GM21390 (cell line): ENCODE measurements around the gene CATSPER3.

Source experiments
- ATAC-seq: cut with Tn5 transposase; IDR thresholded peaks from one replicate; pipeline ENCODE4 v1.9.1; 2021; ENCODE audit not compliant: unreplicated experiment

CATSPER3 gene

DNA sequence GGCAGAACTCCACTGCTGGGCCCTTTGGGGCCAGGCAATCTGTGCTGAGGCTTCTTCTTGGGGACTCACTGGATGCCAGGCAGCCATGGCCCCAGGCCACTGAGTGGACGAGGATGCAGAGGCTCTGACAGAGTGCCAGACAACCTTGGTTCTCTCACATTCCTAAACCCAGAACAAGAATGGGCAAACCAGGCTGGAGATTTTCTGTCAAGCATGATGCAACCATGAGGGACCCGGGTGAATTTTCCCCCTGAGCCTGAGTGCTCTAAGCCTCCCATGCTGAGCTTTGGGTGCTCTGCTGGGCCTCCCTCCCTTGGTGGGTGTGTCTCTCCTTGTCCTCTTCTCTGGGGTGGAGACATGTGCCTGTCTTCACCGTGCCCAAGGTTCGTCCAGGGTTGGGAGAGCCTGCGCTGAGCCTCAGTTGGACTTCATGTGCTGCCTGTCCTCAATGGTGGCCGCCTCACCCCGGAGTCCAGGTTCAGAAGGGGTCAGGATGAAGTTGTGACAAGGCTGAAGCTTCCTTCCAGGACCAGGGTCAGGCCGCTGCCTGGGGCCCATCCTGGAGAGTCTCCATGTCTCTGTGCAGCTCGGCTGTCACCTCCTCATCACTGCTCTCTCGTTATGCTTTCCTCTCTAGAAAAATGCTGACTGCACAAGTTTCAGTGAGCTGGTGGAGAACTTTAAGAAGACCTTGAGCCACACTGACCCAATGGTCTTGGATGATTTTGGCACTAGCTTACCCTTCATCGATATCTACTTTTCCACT, 42.2 kb downstream of the CATSPER3 start:
- no peak for ATAC-seq

- ATAC-seq = no peak
These were observed 43.0 kb downstream of the CATSPER3 start for GRCh38 chr5:135010502-135011354.

GRCh38 chr5:135011355-135012032, 43.8 kb downstream of the CATSPER3 start:
- ATAC-seq = no peak

GRCh38 chr5:135012033-135012588, 44.4 kb downstream of the CATSPER3 start:
- no peak for ATAC-seq

GRCh38 chr5:135012951-135013391, 45.3 kb downstream of the CATSPER3 start:
- no peak for ATAC-seq

GRCh38 chr5:135013445-135013844, 45.7 kb downstream of the CATSPER3 start:
- ATAC-seq = no peak

- ATAC-seq = no peak
These were observed 46.4 kb downstream of the CATSPER3 start for GRCh38 chr5:135013947-135014570.

- no peak for ATAC-seq
These were observed 48.2 kb downstream of the CATSPER3 start for GRCh38 chr5:135015942-135016341.

DNA sequence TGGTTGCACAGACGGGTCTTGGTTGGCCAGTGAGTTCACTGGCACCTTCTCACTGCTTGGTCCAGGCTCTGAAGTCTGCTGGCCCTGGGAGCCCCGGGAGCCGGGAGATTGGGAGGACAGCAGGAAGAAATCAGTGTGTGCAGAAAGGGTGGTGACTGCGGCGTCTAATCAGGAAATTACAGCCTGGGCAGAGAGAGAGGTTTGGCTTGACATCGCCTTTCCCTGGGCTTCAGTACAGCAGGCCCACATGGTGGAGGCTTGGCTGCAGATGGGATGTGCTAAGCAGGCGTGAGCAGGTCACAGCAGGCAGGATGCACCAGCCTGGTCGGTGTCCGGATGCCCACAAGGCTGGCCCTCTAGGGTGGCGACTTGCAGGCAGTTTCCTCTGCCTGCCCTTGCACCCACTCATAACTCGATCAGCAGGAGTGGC, 49.2 kb downstream of the CATSPER3 start:
- ATAC-seq = no peak

DNA sequence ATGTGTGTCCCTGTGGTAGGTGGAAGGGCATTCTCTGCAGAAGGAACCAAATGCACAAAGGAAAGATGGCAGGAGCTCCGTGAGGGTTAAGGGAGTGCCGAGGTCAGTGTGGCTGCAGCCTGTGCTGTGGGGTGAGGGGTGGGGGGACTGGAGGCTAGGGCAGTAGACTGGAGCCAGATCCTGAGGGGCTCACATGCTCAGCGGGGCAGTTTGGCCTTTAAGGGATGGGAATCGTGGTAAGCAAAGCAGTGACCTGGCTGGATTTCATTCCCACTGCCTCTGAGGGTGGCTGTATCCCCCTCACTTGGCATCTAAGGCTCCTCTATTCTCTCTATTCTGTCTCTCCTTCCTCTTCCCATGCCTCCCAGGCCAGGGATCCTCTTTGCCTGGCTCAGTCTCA, 50.8 kb downstream of the CATSPER3 start:
- ATAC-seq = no peak

GRCh38 chr5:135019314-135019713, 51.6 kb downstream of the CATSPER3 start:
- no peak for ATAC-seq

- ATAC-seq = no peak
These were observed 52.6 kb downstream of the CATSPER3 start for GRCh38 chr5:135020111-135020895.

DNA sequence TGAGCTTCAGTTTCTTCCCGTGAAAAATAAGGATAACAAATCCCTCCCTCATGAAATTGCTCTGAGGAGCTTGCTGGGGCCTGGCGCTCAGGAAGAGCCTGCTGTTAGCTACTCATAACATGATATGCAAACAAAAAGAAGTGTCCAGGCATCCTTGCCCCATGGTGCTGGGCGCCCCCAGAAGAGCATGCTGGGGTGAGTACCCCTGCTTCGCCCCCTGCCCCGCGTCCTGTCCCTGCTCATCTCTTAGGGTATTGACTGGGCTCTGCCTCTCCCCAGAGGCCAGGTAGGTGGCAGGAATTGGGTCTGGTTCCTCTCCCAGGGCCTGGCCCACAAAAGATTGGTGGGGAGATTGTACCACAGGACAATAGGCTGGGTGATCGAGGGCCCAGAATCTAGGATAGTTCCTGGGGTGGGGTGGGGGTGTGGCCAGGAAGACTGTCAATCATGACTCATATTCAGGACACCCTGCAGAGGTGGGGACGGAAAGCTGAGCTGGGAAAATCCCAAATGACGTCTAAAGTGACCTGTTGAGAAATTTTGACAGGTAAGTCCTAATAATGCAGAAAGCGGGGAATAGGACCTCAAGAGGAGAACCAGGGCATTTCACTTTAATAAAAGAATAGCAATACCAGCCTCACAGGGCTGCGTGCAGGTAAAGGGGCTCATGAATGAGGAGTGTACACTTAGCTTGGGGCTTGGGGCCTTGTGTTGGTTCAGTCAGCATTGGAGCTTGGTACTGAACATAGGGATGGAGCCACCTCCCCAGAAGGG, 57.4 kb downstream of the CATSPER3 start:
- no peak for ATAC-seq

DNA sequence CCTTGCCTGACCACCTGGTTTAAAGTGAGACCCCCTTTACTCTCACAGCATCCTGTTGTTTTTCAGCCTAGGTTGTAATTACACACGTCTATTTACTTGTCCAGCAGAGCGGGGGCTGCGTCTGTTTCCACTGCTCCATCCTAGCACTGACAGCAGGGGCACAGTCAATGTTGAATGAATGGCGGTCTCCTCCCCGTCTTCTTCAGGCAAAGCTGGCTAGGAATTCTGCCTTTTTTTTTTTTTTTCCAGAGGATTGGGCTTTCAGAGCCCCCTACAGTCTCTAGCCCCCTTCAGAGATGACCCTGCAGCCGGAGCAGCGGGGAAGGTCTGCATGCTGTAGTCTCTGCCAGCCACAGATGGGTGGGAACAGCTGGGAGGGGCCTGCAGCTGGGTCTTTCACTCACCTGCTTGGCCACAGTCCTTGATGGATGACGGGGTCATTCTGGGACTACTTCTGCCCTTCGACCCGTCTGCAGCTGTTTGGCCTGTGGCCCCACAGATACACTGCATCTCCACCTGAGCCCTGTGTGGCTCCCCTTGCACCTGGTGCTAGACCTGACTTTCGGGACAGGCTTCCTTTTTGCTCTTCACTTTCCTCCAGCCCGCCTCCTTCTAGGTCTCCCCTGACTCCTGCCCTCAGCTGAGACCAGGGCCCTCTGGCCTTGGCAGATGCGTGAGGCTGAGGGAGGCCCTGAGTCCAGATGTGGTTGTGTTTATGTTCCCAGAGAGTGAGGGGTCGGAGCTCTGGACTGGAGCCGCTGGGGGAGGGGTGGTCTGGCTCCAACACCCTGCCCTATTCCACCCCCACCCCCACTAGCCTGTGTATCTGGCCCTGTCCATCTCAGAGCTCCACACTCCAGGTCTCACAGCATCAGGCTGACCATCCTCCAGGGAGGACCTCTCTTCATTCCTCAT, 58.3 kb downstream of the CATSPER3 start:
- ATAC-seq = no peak

DNA sequence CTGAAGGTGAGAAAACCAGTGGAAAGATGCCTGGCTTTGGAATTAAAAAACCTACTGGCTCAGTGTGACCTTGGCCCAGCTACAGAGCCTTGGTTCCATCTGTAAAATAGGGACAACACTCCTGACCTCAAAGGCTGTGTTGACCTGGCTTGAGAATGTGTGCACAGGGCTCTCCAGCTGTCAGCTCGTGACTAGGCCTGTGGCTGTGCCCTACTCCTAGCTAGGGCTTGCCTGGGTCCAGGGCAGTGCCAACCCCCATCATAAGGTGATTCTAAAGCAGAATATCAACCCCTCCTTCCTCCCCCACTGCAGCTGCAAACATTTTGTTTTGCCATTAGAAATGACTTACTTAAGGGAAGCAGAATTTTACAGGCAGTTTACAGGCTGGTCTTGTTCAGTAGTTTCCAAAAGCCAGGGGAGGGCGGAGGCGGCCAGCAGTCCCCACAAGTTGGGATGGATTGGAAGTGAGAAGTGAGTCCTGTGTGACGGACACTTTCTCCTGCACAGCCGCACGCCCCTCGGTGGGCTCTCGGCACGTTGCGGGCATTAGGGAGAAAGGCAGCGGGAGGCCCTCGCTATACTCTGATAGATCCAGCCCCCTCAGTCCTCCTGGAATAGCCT, 59.0 kb downstream of the CATSPER3 start:
- no peak for ATAC-seq

- no peak for ATAC-seq
These were observed 59.6 kb downstream of the CATSPER3 start for GRCh38 chr5:135027266-135027696.

GRCh38 chr5:135027697-135028615, 60.2 kb downstream of the CATSPER3 start:
- no peak for ATAC-seq
